Measurements from ENCODE around the gene HAP1. TPM values are rescaled to one million over a fixed set of nuclear protein-coding genes. Genes with fewer than 3 reads are reported as not detected.

HAP1 gene
- total RNA-seq, 1 experiment from 2014 or later: 2.5 TPM

DNA sequence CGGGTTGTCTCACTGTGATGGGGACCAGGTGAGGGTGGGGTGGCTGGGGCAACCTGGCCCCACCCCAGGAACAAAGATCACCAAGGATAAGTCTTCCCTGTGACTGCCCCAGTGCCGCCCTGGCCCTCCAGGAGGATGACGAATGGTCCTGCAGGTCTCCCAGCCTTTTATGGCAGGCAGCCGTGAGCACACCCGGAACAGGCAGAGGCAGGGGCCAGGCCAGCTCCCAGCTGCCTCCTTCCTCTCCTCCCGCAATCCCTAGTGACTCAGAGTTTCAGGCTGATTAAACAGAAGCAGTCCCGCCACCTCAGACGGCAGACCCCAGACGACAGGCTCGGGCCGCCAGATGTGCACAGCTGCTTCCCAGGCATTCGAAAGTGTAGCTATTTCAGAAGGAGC lies 38.7 kb upstream of the HAP1 start:
- H3K27ac Mint-ChIP-seq: peak overlapping the region; percentile 70 to 92 (median 88); a peak in 6 of 7 replicates
- H2AK5ac ChIP-seq (ENCODE audit: insufficient read length, low read length): no peak overlapping the region
- no peak overlapping the region for H3T11ph ChIP-seq (ENCODE audit: low read length)
- no peak overlapping the region for H3K4me3 Mint-ChIP-seq
- no peaks in the 10 kb centered on the region for H3K9me3 ChIP-seq (ENCODE audit: control insufficient read depth, low read depth, low read length)
- H3K79me1 ChIP-seq (ENCODE audit: insufficient read depth, low read depth, low read length, poor library complexity, severe bottlenecking): no peaks in the 10 kb centered on the region
- no peak overlapping the region for H4K5ac ChIP-seq (ENCODE audit: insufficient read length, low read depth, low read length)
- H3K4ac ChIP-seq (ENCODE audit: low read depth, low read length): no peak overlapping the region
- H3K79me2 ChIP-seq (ENCODE audit: insufficient read depth, low read length): no peaks in the 10 kb centered on the region; the same call in 1 of the 2 replicates
- H2BK20ac ChIP-seq (ENCODE audit: low read depth, low read length, poor library complexity, severe bottlenecking): no peak overlapping the region
- H3K14ac ChIP-seq (ENCODE audit: insufficient read depth, low read length): no peak overlapping the region
- H3K27ac ChIP-seq (ENCODE audit: insufficient read length, low read depth, low read length): no peak overlapping the region
- H2BK5ac ChIP-seq (ENCODE audit: insufficient read length, low read length): no peak overlapping the region
- WGBS (ENCODE audit: extremely low coverage, insufficient read length, low lambda C conversion rate): no CpG with 5 or more reads among the region's 12 CpGs
- no peak overlapping the region for H2BK15ac ChIP-seq (ENCODE audit: low read depth, low read length)
- H3K56ac ChIP-seq (ENCODE audit: insufficient read length, low read depth, low read length): no peak overlapping the region
- no peak overlapping the region for H3K23ac ChIP-seq (ENCODE audit: insufficient read length, low read depth, low read length)
- H3K18ac ChIP-seq (ENCODE audit: insufficient read length, low read depth, low read length): no peak overlapping the region
- peaks cover 13 to 37% (median 36%) of the 10 kb centered on the region in 3 experiments for H3K36me3 Mint-ChIP-seq (ENCODE audit: insufficient read depth in 1 of 3, low read depth in 3 of 3)
- H3K4me1 ChIP-seq (ENCODE audit: insufficient read depth, low read length): peaks cover 7% of the 10 kb centered on the region; the same call in 1 of the 2 replicates
- H3K27me3 Mint-ChIP-seq (ENCODE audit: low read depth): no peaks in the 10 kb centered on the region
- TF ChIP-seq CTCF (conservative IDR thresholded peaks at IDR 0.05): no peak
- no peak overlapping the region for H4K8ac ChIP-seq (replicated peaks; ENCODE audit: insufficient read length, low read depth, low read length)
- peak; percentile 80 for DNase-seq
- no peaks in the 10 kb centered on the region for H3K9me3 Mint-ChIP-seq
- no peak overlapping the region for H4K91ac ChIP-seq (ENCODE audit: insufficient read length, low read depth, low read length)
- H2AFZ ChIP-seq (ENCODE audit: low read length): no peak overlapping the region
- H3K4me1 Mint-ChIP-seq: peaks cover 53 to 61% of the 10 kb centered on the region in 2 experiments
- no peaks in the 10 kb centered on the region for H3K27me3 ChIP-seq (ENCODE audit: insufficient read depth, low read length)
- no peak overlapping the region for H2BK12ac ChIP-seq (ENCODE audit: insufficient read length, low read depth, low read length)
- H2BK120ac ChIP-seq (ENCODE audit: low read depth, low read length, poor library complexity, severe bottlenecking): no peak overlapping the region
- H4K20me1 ChIP-seq (ENCODE audit: control insufficient read depth, insufficient read depth, insufficient read length): no peaks in the 10 kb centered on the region
- no peak overlapping the region for H3K9ac ChIP-seq (ENCODE audit: extremely low read depth, insufficient read length, low read length)
- no peak overlapping the region for H3K4me2 ChIP-seq (ENCODE audit: insufficient read depth, insufficient read length, low read length)
- H3K23me2 ChIP-seq (ENCODE audit: insufficient read length, low read depth, low read length, poor library complexity, severe bottlenecking): no peaks in the 10 kb centered on the region
